ENCODE data around the gene IQSEC1. TPM values are rescaled to one million over a fixed set of nuclear protein-coding genes. Genes with fewer than 3 reads are reported as not detected.

Gene IQSEC1
- polyA plus RNA-seq, 3 donors from 2014 or later = 9.0 to 40.5 (median 15.3) TPM

- Mint-ChIP-seq H3K4me3 (no peak overlapping the region), H3K4me1 (peaks cover 23 to 30% of the 10 kb centered on the region in 2 donors), H3K27me3 (ENCODE audit: low read depth in 3 of 3) (peaks cover 10 to 19% (median 17%) of the 10 kb centered on the region in 3 donors), H3K27ac (peak overlapping the region in 2 of 6 donors; percentile 7 to 8), H3K9me3 (no peaks in the 10 kb centered on the region), H3K36me3 (peaks cover 14 to 21% (median 18%) of the 10 kb centered on the region in 3 donors)
- no peak for DNase-seq
These were observed 174.1 kb downstream of the IQSEC1 start for GRCh38 chr3:12898965-12899755.

- H3K27me3 Mint-ChIP-seq (ENCODE audit: low read depth in 3 of 3) = peaks cover 10 to 26% (median 17%) of the 10 kb centered on the region in 3 donors
- peaks cover 14 to 21% (median 18%) of the 10 kb centered on the region in 3 donors for H3K36me3 Mint-ChIP-seq
- H3K9me3 Mint-ChIP-seq = no peaks in the 10 kb centered on the region
- H3K4me3 Mint-ChIP-seq = no peak overlapping the region
- no peak for DNase-seq
- peak overlapping the region in 2 of 6 donors; percentile 23 to 49 for H3K27ac Mint-ChIP-seq
- peaks cover 18 to 22% of the 10 kb centered on the region in 2 donors for H3K4me1 Mint-ChIP-seq
These were observed 174.8 kb downstream of the IQSEC1 start for GRCh38 chr3:12898290-12898964.

- no peak for DNase-seq
- H3K27ac Mint-ChIP-seq = peak overlapping the region in 4 of 6 donors; percentile 49 to 69 (median 58)
- H3K4me3 Mint-ChIP-seq = no peak overlapping the region
- no peaks in the 10 kb centered on the region for H3K9me3 Mint-ChIP-seq
- peaks cover 10 to 31% (median 16%) of the 10 kb centered on the region in 3 donors for H3K27me3 Mint-ChIP-seq (ENCODE audit: low read depth in 3 of 3)
- H3K36me3 Mint-ChIP-seq = peaks cover 14 to 21% (median 18%) of the 10 kb centered on the region in 3 donors
- H3K4me1 Mint-ChIP-seq = peaks cover 12 to 19% of the 10 kb centered on the region in 2 donors
These were observed 175.6 kb downstream of the IQSEC1 start for GRCh38 chr3:12897381-12898289.

GRCh38 chr3:12896063-12896985 is 176.9 kb downstream of the IQSEC1 start:
- Mint-ChIP-seq H3K27me3 (ENCODE audit: low read depth in 3 of 3) (peaks cover 9 to 33% (median 14%) of the 10 kb centered on the region in 3 donors), H3K4me3 (no peak overlapping the region), H3K4me1 (peaks cover 7 to 13% of the 10 kb centered on the region in 2 donors)

GRCh38 chr3:12895391-12896062 is 177.7 kb downstream of the IQSEC1 start:
- Mint-ChIP-seq H3K27me3 (ENCODE audit: low read depth in 3 of 3) (peaks cover 9 to 35% (median 14%) of the 10 kb centered on the region in 3 donors), H3K27ac (peak overlapping the region; percentile 42 to 82 (median 74)), H3K4me1 (peaks cover 7 to 13% of the 10 kb centered on the region in 2 donors), H3K36me3 (peaks cover 9 to 16% (median 12%) of the 10 kb centered on the region in 3 donors), H3K4me3 (peak overlapping the region in 1 of 5 donors; percentile 22), H3K9me3 (no peaks in the 10 kb centered on the region)
- DNase-seq = no peak

More at GRCh38 chr3:12896063-12896985, 176.9 kb downstream of the IQSEC1 start:
- Mint-ChIP-seq H3K36me3 (peaks cover 12 to 17% (median 15%) of the 10 kb centered on the region in 3 donors), H3K27ac (peak overlapping the region; percentile 49 to 82 (median 68)), H3K9me3 (no peaks in the 10 kb centered on the region)
- no peak for DNase-seq

GRCh38 chr3:12894629-12895028 is 178.6 kb downstream of the IQSEC1 start:
- H3K4me3 Mint-ChIP-seq = no peak overlapping the region
- H3K27me3 Mint-ChIP-seq (ENCODE audit: low read depth in 3 of 3) = peaks cover 10 to 39% (median 14%) of the 10 kb centered on the region in 3 donors
- H3K36me3 Mint-ChIP-seq = peaks cover 6 to 9% (median 7%) of the 10 kb centered on the region in 3 donors
- DNase-seq = no peak
- peaks cover 7 to 11% of the 10 kb centered on the region in 2 donors for H3K4me1 Mint-ChIP-seq
- no peaks in the 10 kb centered on the region for H3K9me3 Mint-ChIP-seq
- H3K27ac Mint-ChIP-seq = peak overlapping the region in 3 of 6 donors; percentile 37 to 82 (median 79)

- Mint-ChIP-seq H3K36me3 (peaks cover 4 to 6% (median 4%) of the 10 kb centered on the region in 3 donors), H3K4me1 (peaks cover 7 to 11% of the 10 kb centered on the region in 2 donors), H3K27me3 (ENCODE audit: low read depth in 3 of 3) (peaks cover 10 to 42% (median 14%) of the 10 kb centered on the region in 3 donors), H3K4me3 (no peak overlapping the region), H3K9me3 (no peaks in the 10 kb centered on the region), H3K27ac (no peak overlapping the region)
- DNase-seq = no peak
These were observed 179.4 kb downstream of the IQSEC1 start for GRCh38 chr3:12893852-12894251.

- no peak for DNase-seq
- Mint-ChIP-seq H3K9me3 (no peaks in the 10 kb centered on the region), H3K27me3 (ENCODE audit: low read depth in 3 of 3) (peaks cover 10 to 48% (median 14%) of the 10 kb centered on the region in 3 donors), H3K4me1 (peaks cover 7 to 11% of the 10 kb centered on the region in 2 donors), H3K36me3 (peaks cover 0 to 6% (median 0%) of the 10 kb centered on the region in 3 donors), H3K4me3 (no peak overlapping the region), H3K27ac (no peak overlapping the region)
These were observed 180.0 kb downstream of the IQSEC1 start for GRCh38 chr3:12893247-12893646.

GRCh38 chr3:12892840-12893189 is 180.4 kb downstream of the IQSEC1 start:
- H3K36me3 Mint-ChIP-seq = peaks cover 0 to 6% (median 0%) of the 10 kb centered on the region in 3 donors
- no peak overlapping the region for H3K4me3 Mint-ChIP-seq
- no peaks in the 10 kb centered on the region for H3K9me3 Mint-ChIP-seq
- no peak overlapping the region for H3K27ac Mint-ChIP-seq
- DNase-seq = no peak
- peaks cover 7 to 11% of the 10 kb centered on the region in 2 donors for H3K4me1 Mint-ChIP-seq
- peaks cover 11 to 52% (median 12%) of the 10 kb centered on the region in 3 donors for H3K27me3 Mint-ChIP-seq (ENCODE audit: low read depth in 3 of 3)

GRCh38 chr3:12891985-12892839 is 181.0 kb downstream of the IQSEC1 start:
- no peaks in the 10 kb centered on the region for H3K9me3 Mint-ChIP-seq
- peaks cover 11 to 58% (median 14%) of the 10 kb centered on the region in 3 donors for H3K27me3 Mint-ChIP-seq (ENCODE audit: low read depth in 3 of 3)
- H3K36me3 Mint-ChIP-seq = peaks cover 0 to 3% (median 0%) of the 10 kb centered on the region in 3 donors
- H3K4me1 Mint-ChIP-seq = peaks cover 11 to 14% of the 10 kb centered on the region in 2 donors
- DNase-seq = peak; percentile 50 to 60 (median 59)
- peak overlapping the region in 1 of 6 donors; percentile 2 for H3K27ac Mint-ChIP-seq
- peak overlapping the region in 3 of 5 donors; percentile 6 to 54 (median 7) for H3K4me3 Mint-ChIP-seq

GRCh38 chr3:12891391-12891984 is 181.7 kb downstream of the IQSEC1 start:
- H3K27me3 Mint-ChIP-seq (ENCODE audit: low read depth in 3 of 3) = peaks cover 11 to 60% (median 15%) of the 10 kb centered on the region in 3 donors
- peaks cover 18% of the 10 kb centered on the region in 2 donors for H3K4me1 Mint-ChIP-seq

More at GRCh38 chr3:12891391-12891984, 181.7 kb downstream of the IQSEC1 start:
- peak overlapping the region in 3 of 5 donors; percentile 6 to 54 (median 7) for H3K4me3 Mint-ChIP-seq
- no peak for DNase-seq
- H3K36me3 Mint-ChIP-seq = no peaks in the 10 kb centered on the region
- peak overlapping the region in 1 of 6 donors; percentile 2 for H3K27ac Mint-ChIP-seq
- H3K9me3 Mint-ChIP-seq = no peaks in the 10 kb centered on the region

Data from immature natural killer cell (primary cell).